GM18951 (cell line): Measurements from ENCODE around the gene RPS14.

Experiments used
- POLR2A ChIP-seq: IDR thresholded peaks from 4 replicates; pipeline ENCODE4 v1.6.1; 2011; ENCODE audit warnings: mild to moderate bottlenecking; ENCODE audit not compliant: insufficient read length, insufficient read depth; ENCODE audit errors: extremely low read depth
- in situ Hi-C: fragments of 300-500 bp; cut with MboI; formaldehyde crosslinking; loops from one replicate; pipeline ENCODE4 v1.12.0; 2022; ENCODE audit warnings: low sequenced_read_pairs, mixed read lengths, inconsistent platforms; ENCODE audit not compliant: unreplicated experiment

Gene RPS14

GRCh38 chr5:150448334-150448733 is 1.2 kb downstream of the RPS14 start:
- no peak for TF ChIP-seq POLR2A
- in situ Hi-C loops, result no loop called here

GRCh38 chr5:150447188-150447587 is 2.4 kb downstream of the RPS14 start:
- TF ChIP-seq POLR2A, result no peak
- in situ Hi-C loops, result no loop called here

GRCh38 chr5:150446583-150446982 is 3.0 kb downstream of the RPS14 start:
- in situ Hi-C loops, result no loop called here
- no peak for TF ChIP-seq POLR2A

- TF ChIP-seq POLR2A, result no peak
- in situ Hi-C loops, result no loop called here
Observed at GRCh38 chr5:150446088-150446487, 3.5 kb downstream of the RPS14 start.

GRCh38 chr5:150444770-150445169 is 4.8 kb downstream of the RPS14 start:
- TF ChIP-seq POLR2A, result peak; percentile 17
- in situ Hi-C loops, result no loop called here

- no peak for TF ChIP-seq POLR2A
- in situ Hi-C loops, result no loop called here
Observed at GRCh38 chr5:150443242-150444075, 6.1 kb downstream of the RPS14 start.

- TF ChIP-seq POLR2A, result no peak
- in situ Hi-C loops, result no loop called here
Observed at GRCh38 chr5:150442699-150443080, 6.8 kb downstream of the RPS14 start.

- TF ChIP-seq POLR2A, result no peak
- in situ Hi-C loops, result no loop called here
Observed at GRCh38 chr5:150441813-150442698, 7.5 kb downstream of the RPS14 start.

- TF ChIP-seq POLR2A, result no peak
- in situ Hi-C loops, result no loop called here
Observed at GRCh38 chr5:150440948-150441812, 8.4 kb downstream of the RPS14 start.

- in situ Hi-C loops, result no loop called here
- no peak for TF ChIP-seq POLR2A
Observed at GRCh38 chr5:150438873-150439546, 10.5 kb downstream of the RPS14 start.

- in situ Hi-C loops, result no loop called here
- TF ChIP-seq POLR2A, result no peak
Observed at GRCh38 chr5:150436141-150436680, 13.3 kb downstream of the RPS14 start.

- no peak for TF ChIP-seq POLR2A
- in situ Hi-C loops, result no loop called here
Observed at GRCh38 chr5:150434464-150434863, 15.1 kb downstream of the RPS14 start.
